Transverse colon (tissue), 4 donors: ENCODE measurements around the gene LDB2.

Source experiments
- EP300 ChIP-seq: sonication (generic); formaldehyde crosslinking; IDR thresholded peaks from one replicate; pipeline ENCODE4 v1.6.1; 2017; ENCODE audit warnings: antibody characterized with exemption, low read depth
- POLR2A ChIP-seq: fragments of 450-650 bp; IDR thresholded peaks from one replicate; pipeline ENCODE4 v1.6.1; 2016; ENCODE audit warnings: antibody characterized with exemption, mild to moderate bottlenecking, moderate library complexity
- POLR2AphosphoS5 ChIP-seq, 3 donors: sonication (generic); formaldehyde crosslinking; IDR thresholded peaks; one replicate each; pipeline ENCODE4 v1.6.1; 2016; ENCODE audit warnings: antibody characterized with exemption in 3 of 3
- TF ChIP-seq, protein P1 (sequence below), 5 experiments: fragments of 200-600 bp in 3 of 5; fragments of 450-650 bp in 2 of 5; sonication (generic) in 3 of 5; IDR thresholded peaks; 1 replicate in 2 of 5; 2 replicates in 3 of 5; pipeline ENCODE4 v1.5.1; 2016 to 2017; ENCODE audit warnings: antibody characterized with exemption in 5 of 5, inconsistent platforms in 3 of 5, mild to moderate bottlenecking in 2 of 5, moderate library complexity in 1 of 5

DNA sequence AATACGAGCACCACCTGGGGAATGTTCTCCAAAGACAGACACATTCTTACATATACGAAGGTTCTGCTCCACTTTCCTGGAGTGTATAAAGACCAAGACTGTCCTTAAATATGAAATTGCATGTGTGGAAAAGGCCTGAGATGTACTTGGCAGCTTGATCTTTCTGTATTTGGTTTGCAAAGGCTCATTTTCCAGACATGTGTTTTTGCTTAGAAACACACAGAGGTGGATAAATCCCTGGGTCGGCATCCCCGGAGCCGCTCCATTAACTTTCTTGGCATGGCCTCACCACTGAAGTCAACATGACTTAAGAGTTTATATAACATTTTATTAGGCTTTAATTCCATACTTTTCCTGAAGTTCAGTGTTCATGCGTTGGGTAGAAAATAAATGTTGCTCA, 239.4 kb downstream of the LDB2 start:
- TF ChIP-seq, protein P1, sequence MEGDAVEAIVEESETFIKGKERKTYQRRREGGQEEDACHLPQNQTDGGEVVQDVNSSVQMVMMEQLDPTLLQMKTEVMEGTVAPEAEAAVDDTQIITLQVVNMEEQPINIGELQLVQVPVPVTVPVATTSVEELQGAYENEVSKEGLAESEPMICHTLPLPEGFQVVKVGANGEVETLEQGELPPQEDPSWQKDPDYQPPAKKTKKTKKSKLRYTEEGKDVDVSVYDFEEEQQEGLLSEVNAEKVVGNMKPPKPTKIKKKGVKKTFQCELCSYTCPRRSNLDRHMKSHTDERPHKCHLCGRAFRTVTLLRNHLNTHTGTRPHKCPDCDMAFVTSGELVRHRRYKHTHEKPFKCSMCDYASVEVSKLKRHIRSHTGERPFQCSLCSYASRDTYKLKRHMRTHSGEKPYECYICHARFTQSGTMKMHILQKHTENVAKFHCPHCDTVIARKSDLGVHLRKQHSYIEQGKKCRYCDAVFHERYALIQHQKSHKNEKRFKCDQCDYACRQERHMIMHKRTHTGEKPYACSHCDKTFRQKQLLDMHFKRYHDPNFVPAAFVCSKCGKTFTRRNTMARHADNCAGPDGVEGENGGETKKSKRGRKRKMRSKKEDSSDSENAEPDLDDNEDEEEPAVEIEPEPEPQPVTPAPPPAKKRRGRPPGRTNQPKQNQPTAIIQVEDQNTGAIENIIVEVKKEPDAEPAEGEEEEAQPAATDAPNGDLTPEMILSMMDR (IDR thresholded peaks at IDR 0.05), result no peak
- TF ChIP-seq POLR2A (no peak), EP300 (no peak), POLR2AphosphoS5 (IDR thresholded peaks at IDR 0.05) (no peak)
